GM19099 (cell line): ENCODE data around the gene LZTR1.

Experiments
- POLR2A ChIP-seq: IDR thresholded peaks from 3 replicates; pipeline ENCODE4 v1.6.1; 2011; ENCODE audit warnings: low read depth; ENCODE audit not compliant: insufficient read length; ENCODE audit errors: extremely low read depth

LZTR1 gene

DNA sequence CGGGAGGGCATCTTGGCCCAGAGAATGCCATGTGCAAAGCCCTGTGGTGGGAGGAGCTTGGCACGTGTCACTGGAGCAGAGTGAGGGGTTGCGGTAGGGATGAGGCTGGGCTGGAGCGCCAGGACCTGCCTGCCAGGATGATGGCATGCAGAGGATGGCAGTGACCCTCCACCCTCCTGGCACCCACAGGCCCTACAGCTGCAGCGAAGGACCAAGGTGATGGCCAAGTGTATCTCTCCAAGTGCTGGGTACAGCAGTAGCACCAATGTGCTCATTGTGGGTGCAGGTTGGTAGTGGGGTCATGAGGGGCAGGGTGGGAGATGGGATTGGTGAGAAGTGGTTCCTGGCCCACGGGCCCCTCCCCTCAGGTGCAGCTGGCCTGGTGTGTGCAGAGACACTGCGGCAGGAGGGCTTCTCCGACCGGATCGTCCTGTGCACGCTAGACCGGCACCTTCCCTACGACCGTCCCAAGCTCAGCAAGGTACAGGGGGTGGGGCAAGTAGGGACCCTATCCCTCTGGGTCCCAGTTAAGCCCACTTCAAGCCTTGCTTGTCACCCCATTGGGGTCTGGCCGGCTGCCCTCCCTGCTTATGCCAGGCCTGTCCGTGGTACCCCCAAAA, 7.7 kb upstream of the LZTR1 start:
- no peak for TF ChIP-seq POLR2A

DNA sequence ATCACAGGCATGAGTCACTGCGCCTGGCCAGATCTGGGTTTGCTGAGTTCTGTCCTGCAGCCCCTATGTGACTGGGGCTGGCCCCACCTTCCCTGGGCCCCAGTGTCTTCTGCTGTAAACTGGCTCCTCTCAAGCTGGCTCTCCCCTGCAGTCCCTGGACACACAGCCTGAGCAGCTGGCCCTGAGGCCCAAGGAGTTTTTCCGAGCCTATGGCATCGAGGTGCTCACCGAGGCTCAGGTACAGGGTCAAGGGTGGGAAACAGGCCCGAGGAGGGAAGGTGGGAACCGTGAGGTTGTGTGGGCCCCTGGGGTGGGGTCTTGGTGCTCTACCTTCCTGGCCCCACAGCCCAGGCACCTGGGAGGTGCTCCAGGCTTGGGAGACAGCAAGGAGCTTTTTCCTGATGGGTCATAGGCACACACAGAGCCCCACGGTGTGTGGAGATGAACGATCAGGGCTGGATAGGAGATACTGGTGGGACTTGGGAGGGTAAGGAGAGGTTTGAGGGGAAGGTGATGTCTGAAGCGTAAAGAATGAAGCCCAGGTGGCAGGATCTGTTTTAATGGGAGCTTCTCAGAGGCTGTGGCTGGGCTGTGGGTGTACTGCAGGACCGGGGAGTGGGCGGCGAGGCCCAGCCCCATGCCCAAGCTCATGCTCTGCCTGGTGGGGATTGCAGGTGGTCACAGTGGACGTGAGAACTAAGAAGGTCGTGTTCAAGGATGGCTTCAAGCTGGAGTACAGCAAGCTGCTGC, 6.4 kb upstream of the LZTR1 start:
- TF ChIP-seq POLR2A: no peak

DNA sequence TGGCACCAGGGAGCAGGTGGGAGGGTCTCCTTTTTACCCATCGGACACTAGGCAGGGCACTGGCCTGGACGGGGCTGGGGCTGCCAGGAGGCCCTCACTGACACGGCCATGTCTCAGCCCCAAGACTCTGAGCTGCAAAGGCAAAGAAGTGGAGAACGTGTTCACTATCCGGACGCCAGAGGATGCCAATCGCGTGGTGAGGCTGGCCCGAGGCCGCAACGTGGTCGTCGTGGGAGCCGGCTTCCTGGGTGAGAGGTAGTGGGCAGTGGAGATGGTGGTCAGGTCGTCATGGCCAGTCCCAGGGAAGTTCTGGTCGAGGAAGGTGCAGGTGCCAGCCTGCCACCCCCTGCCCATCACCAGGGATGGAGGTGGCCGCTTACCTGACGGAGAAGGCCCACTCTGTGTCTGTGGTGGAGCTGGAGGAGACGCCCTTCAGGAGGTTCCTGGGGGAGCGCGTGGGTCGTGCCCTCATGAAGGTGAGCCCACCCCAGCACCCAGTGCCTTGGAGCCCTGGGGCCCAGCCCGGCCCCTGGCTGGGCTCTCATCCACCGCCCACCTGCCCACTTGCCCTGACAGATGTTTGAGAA, 5.7 kb upstream of the LZTR1 start:
- TF ChIP-seq POLR2A: no peak

DNA sequence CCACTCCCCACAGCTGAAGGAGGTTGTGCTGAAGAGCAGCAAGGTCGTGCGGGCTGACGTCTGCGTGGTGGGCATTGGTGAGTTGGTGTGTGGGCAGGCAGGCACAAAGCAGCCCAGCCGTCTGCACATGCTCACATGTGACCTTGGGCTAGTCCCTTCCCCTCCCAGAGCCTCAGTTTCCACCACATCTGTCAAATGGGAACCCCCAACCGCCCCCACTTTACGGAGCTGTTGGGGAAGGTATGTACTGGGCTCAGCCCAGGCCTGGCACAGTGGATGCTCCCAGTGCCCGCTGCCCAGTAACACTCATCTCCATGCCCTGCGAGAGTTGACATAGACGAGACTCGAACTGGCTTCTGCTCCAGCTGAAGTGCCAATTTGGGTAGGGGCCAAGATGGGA, 5.1 kb upstream of the LZTR1 start:
- no peak for TF ChIP-seq POLR2A

DNA sequence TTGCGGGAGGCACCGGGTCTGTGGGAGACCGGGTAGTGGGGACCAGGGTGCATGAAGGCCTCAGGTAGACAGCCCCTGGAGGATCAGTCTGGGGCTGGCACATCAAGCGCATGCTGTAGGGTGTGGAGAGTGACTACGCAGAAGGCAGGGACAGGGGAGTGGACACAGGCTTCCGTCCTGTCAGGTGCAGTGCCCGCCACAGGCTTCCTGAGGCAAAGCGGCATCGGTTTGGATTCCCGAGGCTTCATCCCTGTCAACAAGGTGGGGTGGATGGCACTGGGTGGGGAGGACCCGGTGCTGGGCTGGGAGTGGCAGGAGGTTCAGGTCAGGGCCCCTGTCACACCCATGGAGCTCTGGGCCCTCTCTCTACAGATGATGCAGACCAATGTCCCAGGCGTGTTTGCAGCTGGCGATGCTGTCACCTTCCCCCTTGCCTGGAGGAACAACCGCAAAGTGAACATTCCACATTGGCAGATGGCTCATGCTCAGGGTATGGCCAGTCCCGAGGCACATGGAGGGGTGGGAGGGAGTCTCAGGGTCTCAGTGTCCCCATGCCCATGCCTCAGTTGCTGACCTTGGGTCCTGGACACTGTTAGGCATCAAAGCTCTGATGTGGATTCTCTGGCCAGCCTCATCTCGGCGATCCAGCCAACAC, 4.5 kb upstream of the LZTR1 start:
- no peak for TF ChIP-seq POLR2A

DNA sequence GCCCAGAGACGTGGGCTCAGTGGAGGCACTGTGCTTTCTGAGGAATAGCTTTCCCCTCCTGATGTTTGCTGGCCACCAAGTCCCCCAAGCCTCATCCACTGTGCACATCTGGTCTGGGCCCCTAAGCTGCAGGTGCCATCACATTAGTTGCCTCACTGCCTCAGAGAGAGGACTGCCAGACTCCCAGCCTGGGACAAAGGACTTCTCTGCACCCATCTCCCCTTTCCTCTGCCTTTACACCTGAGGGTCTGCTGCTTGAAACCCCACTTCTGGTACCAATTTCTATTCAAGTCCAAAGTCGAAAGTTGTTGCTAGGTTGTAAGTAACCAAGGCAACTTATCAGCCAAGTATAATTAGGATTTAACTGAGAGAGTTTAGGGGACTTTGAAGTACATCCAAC, 3.7 kb upstream of the LZTR1 start:
- no peak for TF ChIP-seq POLR2A

DNA sequence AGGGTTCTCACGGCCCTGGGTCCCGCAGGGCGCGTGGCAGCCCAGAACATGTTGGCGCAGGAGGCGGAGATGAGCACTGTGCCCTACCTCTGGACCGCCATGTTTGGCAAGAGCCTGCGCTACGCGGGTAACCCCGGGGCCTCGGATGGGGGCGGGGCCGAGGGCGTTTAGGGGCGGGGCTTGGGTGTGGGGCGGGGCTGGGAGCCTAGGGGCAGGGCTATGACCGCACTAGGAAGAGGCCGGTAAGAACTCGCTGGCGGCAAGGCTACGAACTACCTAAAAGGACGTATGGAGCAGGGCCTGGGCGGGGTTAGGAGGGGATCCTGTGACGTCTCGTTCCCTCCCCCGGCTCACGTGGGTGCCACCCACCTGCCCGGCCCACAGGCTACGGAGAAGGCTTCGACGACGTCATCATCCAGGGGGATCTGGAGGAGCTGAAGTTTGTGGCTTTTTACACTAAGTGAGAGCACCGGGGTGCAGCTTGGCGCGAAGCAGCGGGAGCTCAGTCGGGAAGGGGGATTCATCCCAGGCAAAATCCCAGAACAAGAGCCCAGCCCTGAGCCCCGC, 2.8 kb upstream of the LZTR1 start:
- no peak for TF ChIP-seq POLR2A

DNA sequence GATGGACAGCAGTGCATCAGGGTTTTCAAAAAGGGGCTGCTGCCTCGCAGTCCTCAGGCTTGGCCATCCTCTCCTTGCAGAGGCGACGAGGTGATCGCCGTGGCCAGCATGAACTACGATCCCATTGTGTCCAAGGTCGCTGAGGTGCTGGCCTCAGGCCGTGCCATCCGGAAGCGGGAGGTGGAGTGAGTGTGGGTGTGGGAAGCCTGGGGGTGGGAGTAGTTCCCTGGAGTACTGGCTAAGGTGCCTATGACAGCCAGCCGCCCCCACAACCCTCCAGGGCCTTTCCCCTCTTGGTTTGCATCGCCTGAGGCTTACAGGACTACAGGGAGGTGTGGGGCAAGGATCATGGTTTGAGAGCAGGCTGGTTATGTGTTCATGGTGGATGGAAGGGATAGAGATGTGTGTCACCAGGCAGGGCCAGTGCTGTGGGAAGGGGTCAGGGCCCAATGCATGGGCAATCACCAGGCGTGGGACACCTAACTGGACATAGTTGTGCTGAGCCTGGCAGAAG, 2.1 kb upstream of the LZTR1 start:
- TF ChIP-seq POLR2A: no peak

DNA sequence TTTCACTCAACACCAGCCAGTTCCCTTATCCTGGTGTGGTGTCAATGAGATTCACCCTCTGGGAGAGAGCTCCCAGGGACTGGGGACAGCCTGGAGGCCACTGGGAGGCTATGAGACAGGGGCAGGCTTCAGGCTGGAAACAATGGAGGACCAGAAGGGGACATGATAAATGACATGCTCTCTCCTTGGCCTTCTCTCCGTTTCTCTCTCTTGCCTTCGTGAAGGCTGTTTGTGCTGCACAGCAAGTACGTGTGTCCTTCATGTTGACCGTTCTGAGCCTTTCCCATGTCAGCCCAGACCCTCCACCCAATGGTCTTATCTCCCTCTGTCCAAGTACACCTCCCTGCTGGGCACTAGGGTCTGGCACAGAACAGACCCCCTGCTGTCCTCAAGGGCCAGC, 1.6 kb upstream of the LZTR1 start:
- no peak for TF ChIP-seq POLR2A

DNA sequence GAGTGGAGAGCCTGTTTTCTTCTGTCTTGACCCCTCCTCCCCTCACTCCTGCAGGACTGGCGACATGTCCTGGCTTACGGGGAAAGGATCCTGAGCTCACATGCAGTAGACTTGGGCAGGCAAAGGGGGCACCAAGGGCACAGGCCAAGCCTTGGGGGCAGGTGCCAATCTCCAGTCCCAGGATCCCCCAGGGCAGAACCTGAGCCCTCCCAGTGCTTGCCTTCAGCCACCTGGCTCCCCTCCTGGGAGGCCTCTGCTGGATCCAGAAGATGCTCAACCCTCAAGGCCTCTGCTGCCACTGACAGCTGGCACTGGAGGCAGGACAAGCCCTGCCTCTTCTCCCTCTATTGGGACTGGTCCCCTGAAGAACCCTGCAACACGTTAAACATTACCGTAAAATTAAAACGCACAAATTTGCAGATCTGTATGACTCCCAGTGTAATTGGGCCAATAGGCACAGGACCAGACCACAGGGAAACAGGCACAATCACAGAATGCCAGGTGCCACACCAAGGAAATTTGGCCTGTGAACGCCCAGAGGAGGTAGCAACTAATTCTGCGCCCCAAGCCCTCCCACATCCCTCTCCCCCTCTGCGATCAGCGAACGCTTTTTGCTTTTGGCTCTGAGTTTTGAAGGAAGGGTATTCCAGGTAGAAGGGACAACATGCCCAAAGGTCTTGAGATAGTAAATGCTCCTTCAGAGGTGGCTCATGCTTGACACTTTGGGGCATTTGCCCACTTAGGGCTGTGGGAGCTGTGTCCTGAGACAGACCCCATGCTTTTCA, 967 bp upstream of the LZTR1 start:
- TF ChIP-seq POLR2A: no peak

DNA sequence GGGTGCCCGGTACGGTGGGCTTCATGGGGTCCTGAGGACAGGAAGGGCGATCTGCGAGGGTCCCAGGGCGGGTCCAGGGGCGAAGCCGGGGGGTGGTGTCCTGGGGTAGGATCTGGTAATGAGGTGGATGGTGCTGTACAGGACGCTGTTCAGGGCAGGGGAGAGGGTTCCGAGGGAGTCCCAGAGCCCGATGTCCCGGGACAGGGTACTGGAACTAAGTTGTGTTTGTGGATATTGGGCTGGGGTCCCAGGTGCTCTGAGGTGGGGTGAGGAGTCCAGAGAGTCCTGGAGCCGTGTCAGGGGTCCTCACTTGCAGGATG, 426 bp downstream of the LZTR1 start:
- no peak for TF ChIP-seq POLR2A

DNA sequence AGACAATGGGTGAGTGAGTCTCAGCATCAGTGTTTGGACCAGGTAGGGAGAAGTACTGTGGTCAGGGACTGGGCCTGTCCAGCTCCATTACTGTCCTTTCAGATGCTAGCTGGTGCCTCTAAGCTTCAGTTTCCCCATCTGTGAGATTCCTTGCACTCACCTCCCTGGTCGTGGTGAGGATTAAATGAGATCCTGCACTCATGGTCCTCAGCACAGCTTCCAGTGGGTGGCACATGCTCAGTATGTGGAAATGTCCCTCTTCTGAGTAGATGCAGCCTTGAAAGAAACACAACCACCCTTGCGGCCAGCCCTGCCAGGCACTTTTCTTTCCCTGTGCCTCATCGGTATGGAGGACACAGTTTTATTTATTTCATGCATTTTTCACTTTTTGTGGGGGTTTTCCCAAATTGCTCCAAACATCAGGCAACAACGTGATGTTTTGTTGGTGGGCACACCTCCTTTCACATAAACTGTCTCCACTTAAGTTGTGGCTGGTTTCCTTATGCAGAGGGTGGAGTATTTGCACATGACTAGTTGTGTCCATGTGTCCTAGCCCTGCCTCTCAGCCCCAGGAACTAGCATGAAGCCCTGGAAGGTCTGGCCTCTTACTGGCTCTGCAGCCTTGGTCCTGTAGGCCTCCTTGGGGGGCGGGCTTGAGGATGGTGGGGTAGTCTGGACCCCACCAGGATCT, 1.1 kb downstream of the LZTR1 start:
- TF ChIP-seq POLR2A: no peak

DNA sequence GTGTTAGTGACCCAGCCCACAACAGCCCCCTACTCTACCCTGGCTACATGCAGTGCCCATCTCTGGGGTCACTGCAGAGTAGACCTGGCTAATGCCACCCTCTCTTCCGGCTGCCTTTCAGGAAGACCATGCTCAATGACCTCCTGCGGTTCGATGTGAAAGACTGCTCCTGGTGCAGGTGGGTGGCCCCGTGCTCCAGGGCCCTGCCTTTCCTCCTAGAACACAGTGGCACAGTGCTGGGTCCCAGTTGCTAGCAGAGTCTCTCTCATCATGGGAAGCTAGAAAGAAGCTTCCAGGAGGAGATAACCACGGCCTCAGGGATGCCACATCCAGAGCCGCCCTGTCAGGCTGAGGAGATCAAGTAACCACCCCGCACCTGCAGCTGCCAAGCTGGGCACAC, 3.6 kb downstream of the LZTR1 start:
- TF ChIP-seq POLR2A: no peak

DNA sequence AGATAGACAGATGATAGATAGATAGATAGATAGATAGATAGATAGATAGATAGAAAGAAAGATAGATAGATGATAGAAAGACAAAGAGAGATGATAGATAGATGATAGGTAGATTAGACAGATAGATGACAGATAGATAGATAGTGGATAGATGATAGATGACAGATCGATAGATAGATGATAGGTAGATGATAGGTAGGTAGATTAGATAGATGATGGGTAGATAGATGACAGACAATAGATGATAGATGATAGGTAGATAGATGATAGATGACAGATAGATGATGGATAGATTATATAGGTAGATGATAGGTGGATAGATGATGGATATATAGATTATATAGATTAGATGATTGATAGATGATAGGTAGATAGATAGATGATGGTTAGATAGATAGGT, 4.3 kb downstream of the LZTR1 start:
- TF ChIP-seq POLR2A: no peak
